D721Med (cell line): ENCODE measurements around the gene LHFPL2.
"Not testable (repeated sequence)": the region's sequence is repeated elsewhere in the genome, so short reads cannot be mapped to it uniquely, and the experiment has no call there.

Experiments used
- DNase-seq: peaks from one replicate; pipeline ENCODE4 v3.0.0; 2011; ENCODE audit warnings: low spot score; ENCODE audit not compliant: insufficient read length
- FAIRE-seq: peaks from 2 replicates; lab custom pipeline; 2011; peaks lifted over from hg19 to GRCh38; lab: Jason Lieb, UNC
- TF ChIP-seq, protein P1 (sequence below): IDR thresholded peaks from 2 replicates; pipeline ENCODE4 v1.5.1; 2012; ENCODE audit warnings: mild to moderate bottlenecking, control low read depth; ENCODE audit not compliant: insufficient read depth; ENCODE audit errors: missing control alignments

LHFPL2 gene

GRCh38 chr5:78689540-78690252 is 41.1 kb upstream of the LHFPL2 start:
- TF ChIP-seq, protein P1, sequence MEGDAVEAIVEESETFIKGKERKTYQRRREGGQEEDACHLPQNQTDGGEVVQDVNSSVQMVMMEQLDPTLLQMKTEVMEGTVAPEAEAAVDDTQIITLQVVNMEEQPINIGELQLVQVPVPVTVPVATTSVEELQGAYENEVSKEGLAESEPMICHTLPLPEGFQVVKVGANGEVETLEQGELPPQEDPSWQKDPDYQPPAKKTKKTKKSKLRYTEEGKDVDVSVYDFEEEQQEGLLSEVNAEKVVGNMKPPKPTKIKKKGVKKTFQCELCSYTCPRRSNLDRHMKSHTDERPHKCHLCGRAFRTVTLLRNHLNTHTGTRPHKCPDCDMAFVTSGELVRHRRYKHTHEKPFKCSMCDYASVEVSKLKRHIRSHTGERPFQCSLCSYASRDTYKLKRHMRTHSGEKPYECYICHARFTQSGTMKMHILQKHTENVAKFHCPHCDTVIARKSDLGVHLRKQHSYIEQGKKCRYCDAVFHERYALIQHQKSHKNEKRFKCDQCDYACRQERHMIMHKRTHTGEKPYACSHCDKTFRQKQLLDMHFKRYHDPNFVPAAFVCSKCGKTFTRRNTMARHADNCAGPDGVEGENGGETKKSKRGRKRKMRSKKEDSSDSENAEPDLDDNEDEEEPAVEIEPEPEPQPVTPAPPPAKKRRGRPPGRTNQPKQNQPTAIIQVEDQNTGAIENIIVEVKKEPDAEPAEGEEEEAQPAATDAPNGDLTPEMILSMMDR: no peak
- no peak for FAIRE-seq
- DNase-seq: no peak

DNA sequence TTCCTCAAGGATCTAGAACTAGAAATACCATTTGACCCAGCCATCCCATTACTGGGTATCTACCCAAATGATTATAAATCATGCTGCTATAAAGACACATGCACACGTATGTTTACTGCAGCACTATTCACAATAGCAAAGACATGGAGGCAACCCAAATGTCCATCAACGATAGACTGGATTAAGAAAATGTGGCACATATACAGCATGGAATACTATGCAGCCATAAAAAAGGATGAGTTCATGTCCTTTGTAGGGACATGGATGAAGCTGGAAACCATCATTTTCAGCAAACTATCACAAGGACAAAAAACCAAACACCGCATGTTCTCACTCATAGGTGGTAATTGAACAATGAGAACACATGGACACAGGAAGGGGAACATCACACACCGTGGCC is 38.9 kb upstream of the LHFPL2 start:
- not testable (repeated sequence) for DNase-seq, FAIRE-seq

DNA sequence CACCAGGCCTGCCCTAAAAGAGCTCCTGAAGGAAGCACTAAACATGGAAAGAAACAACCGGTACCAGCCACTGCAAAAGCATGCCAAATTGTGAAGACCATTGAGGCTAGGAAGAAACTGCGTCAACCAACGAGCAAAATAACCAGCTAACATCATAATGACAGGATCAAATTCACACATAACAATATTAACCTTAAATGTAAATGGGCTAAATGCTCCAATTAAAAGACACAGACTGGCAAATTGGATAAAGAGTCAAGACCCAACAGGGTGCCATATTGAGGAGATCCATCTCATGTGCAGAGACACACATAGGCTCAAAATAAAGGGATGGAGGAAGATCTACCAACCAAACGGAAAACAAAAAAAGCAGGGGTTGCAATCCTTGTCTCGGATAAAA is 35.3 kb upstream of the LHFPL2 start:
- not testable (repeated sequence) for DNase-seq, FAIRE-seq

- no peak for DNase-seq
- TF ChIP-seq, protein P1: no peak
- FAIRE-seq: no peak
Observed at GRCh38 chr5:78679905-78680304, 31.3 kb upstream of the LHFPL2 start.

GRCh38 chr5:78677777-78678668 is 29.5 kb upstream of the LHFPL2 start:
- DNase-seq (no peak), FAIRE-seq (no peak)
- TF ChIP-seq, protein P1: no peak

- TF ChIP-seq, protein P1: no peak
- no peak for DNase-seq
- FAIRE-seq: no peak
Observed at GRCh38 chr5:78675956-78676730, 27.6 kb upstream of the LHFPL2 start.

DNA sequence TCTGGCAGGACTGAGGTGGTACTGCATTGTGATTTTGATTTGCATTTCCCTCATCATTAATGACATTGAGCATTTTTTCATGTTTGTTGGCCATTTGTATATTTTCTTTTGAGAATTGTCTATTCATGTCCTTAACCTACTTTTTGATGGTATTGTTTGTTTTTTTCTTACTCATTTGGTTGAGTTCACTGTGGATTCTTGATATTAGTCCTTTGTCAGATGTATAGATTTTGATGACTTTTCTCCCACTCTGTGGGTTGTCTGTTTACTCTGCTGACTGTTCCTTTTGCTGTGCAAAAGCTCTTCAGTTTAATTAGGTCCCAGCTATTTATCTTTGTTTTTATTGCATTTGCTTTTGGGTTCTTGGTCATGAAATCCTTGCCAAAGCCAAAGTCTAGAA is 25.3 kb upstream of the LHFPL2 start:
- FAIRE-seq, DNase-seq: not testable (repeated sequence)

DNA sequence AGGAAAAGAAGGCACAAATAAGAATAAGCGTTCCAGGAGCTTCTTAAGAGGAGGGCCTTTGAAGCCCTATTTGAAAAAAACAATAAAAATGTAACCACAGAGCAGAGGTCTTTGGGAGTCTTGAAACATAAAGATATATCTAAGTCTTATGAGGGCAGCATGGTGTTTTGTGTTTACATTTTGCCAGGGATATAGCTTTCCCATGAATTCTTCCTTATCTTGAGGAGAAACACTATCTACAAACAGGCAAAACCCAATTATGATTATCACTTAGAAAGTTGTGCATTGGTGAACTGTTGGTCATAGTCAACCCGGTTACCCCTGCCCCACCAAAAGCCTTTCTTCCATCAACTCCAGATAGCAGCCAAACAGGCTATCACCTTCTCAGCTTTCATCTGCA is 23.6 kb upstream of the LHFPL2 start:
- TF ChIP-seq, protein P1: no peak
- FAIRE-seq (no peak), DNase-seq (no peak)
